Dermis blood vessel endothelial cell (primary cell): ENCODE measurements around the gene OBSL1. TPM values are rescaled to one million over a fixed set of nuclear protein-coding genes. Genes with fewer than 3 reads are reported as not detected.

Experiments
- DNase-seq: peaks from one replicate; pipeline ENCODE4 v3.0.0; 2010
- total RNA-seq: library from RNA; depleted of rRNA; stranded (reverse); fragments of >200 nt; gene quantifications from 2 replicates; pipeline ENCODE4 v1.2.3, GENCODE V29; 2014

The OBSL1 gene
- total RNA-seq, 1 donor from 2014 or later = 38.8 TPM

- DNase-seq = no peak
Measured at GRCh38 chr2:219548990-219549389, 22.3 kb downstream of the OBSL1 start.

- DNase-seq = no peak
Measured at GRCh38 chr2:219547621-219548020, 23.7 kb downstream of the OBSL1 start.

GRCh38 chr2:219545943-219546352 lies 25.4 kb downstream of the OBSL1 start:
- DNase-seq = no peak

GRCh38 chr2:219545295-219545942 lies 25.9 kb downstream of the OBSL1 start:
- DNase-seq = no peak

GRCh38 chr2:219544567-219544966 lies 26.8 kb downstream of the OBSL1 start:
- DNase-seq = no peak

- DNase-seq = peak; percentile 91
Measured at GRCh38 chr2:219543596-219544358, 27.6 kb downstream of the OBSL1 start, which contains the start of the genes CHPF and TMEM198. CHPF (minus strand) TSS chr2:219543809; CDS start chr2:219543538, 271 bp downstream. TMEM198 (plus strand) TSS chr2:219544028; CDS start chr2:219544728, 700 bp downstream.

GRCh38 chr2:219542931-219543595 lies 28.3 kb downstream of the OBSL1 start:
- peak; percentile 18 for DNase-seq

GRCh38 chr2:219541611-219542180 lies 29.6 kb downstream of the OBSL1 start:
- peak; percentile 82 for DNase-seq

GRCh38 chr2:219540784-219541504 lies 30.4 kb downstream of the OBSL1 start:
- DNase-seq = no peak

GRCh38 chr2:219539926-219540678 lies 31.2 kb downstream of the OBSL1 start:
- no peak for DNase-seq

- DNase-seq = no peak
Measured at GRCh38 chr2:219538956-219539788, 32.2 kb downstream of the OBSL1 start.

- DNase-seq = no peak
Measured at GRCh38 chr2:219538504-219538951, 32.8 kb downstream of the OBSL1 start.

GRCh38 chr2:219537657-219538488 lies 33.5 kb downstream of the OBSL1 start:
- no peak for DNase-seq

GRCh38 chr2:219536967-219537366 lies 34.4 kb downstream of the OBSL1 start:
- no peak for DNase-seq

GRCh38 chr2:219536425-219536824 lies 34.9 kb downstream of the OBSL1 start:
- no peak for DNase-seq

GRCh38 chr2:219533930-219534661 lies 37.2 kb downstream of the OBSL1 start:
- DNase-seq = no peak

- no peak for DNase-seq
Measured at GRCh38 chr2:219532378-219532649, 39.0 kb downstream of the OBSL1 start.

GRCh38 chr2:219531639-219532377 lies 39.5 kb downstream of the OBSL1 start:
- DNase-seq = no peak
